OCI-LY7 (cell line): Measurements from ENCODE around the gene FAM163A. TPM values are rescaled to one million over a fixed set of nuclear protein-coding genes. Genes with fewer than 3 reads are reported as not detected.
A peak's percentile ranks its signal among the peaks of the same experiment; 100 is the strongest.

Source experiments
- BruUV-seq: library from RNA; stranded (reverse); fragments of 400-500 nt; replicated peaks from 2 replicates; lab custom pipeline; 2021; lab: Mats Ljungman, UMichigan
- CTCF ChIA-PET: fragments of 300-600 bp; sonication (Branson Sonifier 250); formaldehyde crosslinking; loops from one replicate; lab custom pipeline; 2022; ENCODE audit warnings: antibody characterized with exemption; ENCODE audit not compliant: unreplicated experiment; lab: Charles Lee
- POLR2A ChIA-PET: fragments of 300-600 bp; sonication (Branson Sonifier 250); formaldehyde crosslinking; loops from one replicate; lab custom pipeline; 2022; ENCODE audit warnings: antibody characterized with exemption; lab: Charles Lee
- DNase-seq: peaks from one replicate; pipeline ENCODE4 v3.0.0-alpha.2; 2015; ENCODE audit warnings: low spot score
- H2AFZ ChIP-seq: fragments of 200-600 bp; sonication (generic), shearing (Covaris generic); 2 replicates; pipeline ENCODE4 v1.6.1; 2014; ENCODE audit warnings: mild to moderate bottlenecking, antibody characterized with exemption, low read length, moderate library complexity
- H3K27ac ChIP-seq: fragments of 200-600 bp; sonication (generic); 2 replicates; pipeline ENCODE4 v1.5.1; 2014; ENCODE audit warnings: mixed run types, low read depth, mild to moderate bottlenecking, moderate library complexity, low read length, inconsistent platforms; ENCODE audit not compliant: poor library complexity, severe bottlenecking
- H3K36me3 ChIP-seq: fragments of 200-600 bp; sonication (generic); 2 replicates; pipeline ENCODE4 v1.6.1; 2014; ENCODE audit warnings: mild to moderate bottlenecking, antibody characterized with exemption, low read length, moderate library complexity, mixed read lengths; ENCODE audit not compliant: insufficient read depth
- H3K4me1 ChIP-seq: fragments of 200-600 bp; sonication (generic); 2 replicates; pipeline ENCODE4 v1.5.1; 2014; ENCODE audit warnings: mild to moderate bottlenecking, low read length; ENCODE audit not compliant: insufficient read depth, poor library complexity, severe bottlenecking
- H3K4me2 ChIP-seq: fragments of 200-600 bp; sonication (generic); 2 replicates; pipeline ENCODE4 v1.6.1; 2014; ENCODE audit warnings: mild to moderate bottlenecking, low read length
- H3K4me3 ChIP-seq: fragments of 200-600 bp; sonication (generic); 2 replicates; pipeline ENCODE4 v1.5.1; 2014; ENCODE audit warnings: mild to moderate bottlenecking, low read depth, low read length; ENCODE audit not compliant: poor library complexity, severe bottlenecking
- H3K79me2 ChIP-seq: fragments of 200-600 bp; sonication (generic); 2 replicates; pipeline ENCODE4 v1.6.1; 2016; ENCODE audit warnings: low read depth, mild to moderate bottlenecking, low read length, moderate library complexity, mixed read lengths; ENCODE audit not compliant: insufficient read depth
- H3K9me2 ChIP-seq: fragments of 200-600 bp; sonication (generic); 2 replicates; pipeline ENCODE4 v1.6.1; 2016; ENCODE audit warnings: mild to moderate bottlenecking, low read length, mixed read lengths; ENCODE audit not compliant: insufficient read depth
- H3K9me3 ChIP-seq: fragments of 200-600 bp; sonication (generic); 2 replicates; pipeline ENCODE4 v1.6.1; 2014; ENCODE audit warnings: mild to moderate bottlenecking, mixed run types, low read length, mixed read lengths
- H4K20me1 ChIP-seq: fragments of 200-600 bp; sonication (generic); 2 replicates; pipeline ENCODE4 v1.6.1; 2014; ENCODE audit warnings: mild to moderate bottlenecking, antibody characterized with exemption, low read length, moderate library complexity, mixed read lengths; ENCODE audit not compliant: insufficient read depth
- EZH2phosphoT487 ChIP-seq: fragments of 200-600 bp; sonication (generic); IDR thresholded peaks from 2 replicates; pipeline ENCODE4 v1.6.1; 2018; ENCODE audit warnings: low read depth, borderline replicate concordance, mild to moderate bottlenecking, mixed run types, antibody characterized with exemption, low read length, moderate library complexity, mixed read lengths
- intact Hi-C: fragments of 100-400 bp; cut with micrococcal nuclease; formaldehyde crosslinking; loops from one replicate; pipeline ENCODE4 v1.10.0; 2022; ENCODE audit not compliant: unreplicated experiment
- total RNA-seq, 2 experiments: library from RNA; depleted of rRNA in 1 of 2; stranded (reverse); fragments of >200 nt in 1 of 2; shearing (Covaris generic) in 1 of 2; gene quantifications; 2 replicates each; pipeline ENCODE4 v1.2.3, GENCODE V29; 2014 to 2022
- TF ChIP-seq, protein P1 (sequence below): fragments of 200-600 bp; sonication (generic); conservative IDR thresholded peaks from 2 replicates; pipeline ENCODE4 v1.5.1; 2014; ENCODE audit warnings: mild to moderate bottlenecking, antibody characterized with exemption, low read length, moderate library complexity, mixed read lengths

Gene FAM163A
- total RNA-seq, 2 experiments from 2014 or later = not detected

- Histone ChIP-seq H4K20me1 (no peaks in the 10 kb centered on the region), H3K9me3 (no peaks in the 10 kb centered on the region), H3K9me2 (no peaks in the 10 kb centered on the region), H3K79me2 (no peaks in the 10 kb centered on the region), H3K4me3 (no peak overlapping the region), H3K27ac (no peak overlapping the region), H3K36me3 (no peaks in the 10 kb centered on the region), H3K4me2 (no peak overlapping the region), H3K4me1 (peaks cover 4% of the 10 kb centered on the region), H2AFZ (no peak overlapping the region)
- DNase-seq = peak; percentile 81
- intact Hi-C loops = loop anchor here (1.0 to 5.0 kb wide), 2 partner anchors 103 to 368 kb away; no protein-coding TSS in a partner anchor
- TF ChIP-seq, protein P1, sequence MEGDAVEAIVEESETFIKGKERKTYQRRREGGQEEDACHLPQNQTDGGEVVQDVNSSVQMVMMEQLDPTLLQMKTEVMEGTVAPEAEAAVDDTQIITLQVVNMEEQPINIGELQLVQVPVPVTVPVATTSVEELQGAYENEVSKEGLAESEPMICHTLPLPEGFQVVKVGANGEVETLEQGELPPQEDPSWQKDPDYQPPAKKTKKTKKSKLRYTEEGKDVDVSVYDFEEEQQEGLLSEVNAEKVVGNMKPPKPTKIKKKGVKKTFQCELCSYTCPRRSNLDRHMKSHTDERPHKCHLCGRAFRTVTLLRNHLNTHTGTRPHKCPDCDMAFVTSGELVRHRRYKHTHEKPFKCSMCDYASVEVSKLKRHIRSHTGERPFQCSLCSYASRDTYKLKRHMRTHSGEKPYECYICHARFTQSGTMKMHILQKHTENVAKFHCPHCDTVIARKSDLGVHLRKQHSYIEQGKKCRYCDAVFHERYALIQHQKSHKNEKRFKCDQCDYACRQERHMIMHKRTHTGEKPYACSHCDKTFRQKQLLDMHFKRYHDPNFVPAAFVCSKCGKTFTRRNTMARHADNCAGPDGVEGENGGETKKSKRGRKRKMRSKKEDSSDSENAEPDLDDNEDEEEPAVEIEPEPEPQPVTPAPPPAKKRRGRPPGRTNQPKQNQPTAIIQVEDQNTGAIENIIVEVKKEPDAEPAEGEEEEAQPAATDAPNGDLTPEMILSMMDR = peak; percentile 94
- no peak for TF ChIP-seq EZH2phosphoT487
- BruUV-seq = no TSS peak
- CTCF ChIA-PET = interaction anchor here (0.6 to 1.6 kb wide), 11 partner anchors 13 to 411 kb away, joined by 3 to 6 read pairs (median 3); no protein-coding TSS in a partner anchor
- POLR2A ChIA-PET = interaction anchor here (0.6 to 1.5 kb wide), 6 partner anchors 13 to 1231 kb away, joined by 3 to 4 read pairs (median 4); no protein-coding TSS in a partner anchor
Observed at GRCh38 chr1:179809506-179810366, 66.6 kb downstream of the FAM163A start.

DNA sequence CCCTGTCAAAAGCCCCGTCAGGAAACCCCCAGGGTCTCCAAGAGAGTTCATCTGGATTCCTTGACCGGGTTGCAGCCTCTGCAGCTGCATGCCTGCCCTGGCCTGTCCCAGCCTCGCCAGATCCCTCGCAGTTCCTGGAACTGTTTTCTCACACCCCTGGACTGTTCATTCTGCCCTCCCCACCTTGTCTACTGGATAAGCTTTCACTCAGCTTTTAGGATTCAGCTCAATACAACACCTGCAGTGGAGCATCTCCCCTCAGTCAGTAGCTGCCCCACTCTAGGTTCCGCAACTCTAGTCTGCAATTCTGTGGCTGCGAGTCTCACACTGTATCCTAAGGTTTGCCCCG lies 67.2 kb downstream of the FAM163A start:
- Histone ChIP-seq H3K27ac (no peak overlapping the region), H3K36me3 (no peaks in the 10 kb centered on the region), H3K4me2 (no peak overlapping the region), H4K20me1 (no peaks in the 10 kb centered on the region), H3K4me3 (no peak overlapping the region), H3K79me2 (no peaks in the 10 kb centered on the region), H2AFZ (no peak overlapping the region), H3K9me3 (no peaks in the 10 kb centered on the region), H3K9me2 (no peaks in the 10 kb centered on the region), H3K4me1 (peaks cover 9% of the 10 kb centered on the region)
- no peak for DNase-seq
- CTCF ChIA-PET = interaction anchor here (0.6 to 1.6 kb wide), 11 partner anchors 14 to 412 kb away, joined by 3 to 6 read pairs (median 3); no protein-coding TSS in a partner anchor
- POLR2A ChIA-PET = interaction anchor here (0.6 to 1.5 kb wide), 6 partner anchors 12 to 1232 kb away, joined by 3 to 4 read pairs (median 4); no protein-coding TSS in a partner anchor
- no peak for TF ChIP-seq EZH2phosphoT487
- TF ChIP-seq, protein P1 = no peak
- BruUV-seq = no TSS peak
- intact Hi-C loops = loop anchor here (5.0 kb wide), 1 partner anchor 367 kb away; no protein-coding TSS in a partner anchor
